ENCODE data around the gene AP5M1. TPM values are rescaled to one million over a fixed set of nuclear protein-coding genes. Genes with fewer than 3 reads are reported as not detected.

Gene AP5M1
- total and polyA plus RNA-seq, 2 of the 13 experiments (the other 11 are each of a cell fraction or from before 2014, with no cell fraction given), result 14.8 to 35.0 TPM

DNA sequence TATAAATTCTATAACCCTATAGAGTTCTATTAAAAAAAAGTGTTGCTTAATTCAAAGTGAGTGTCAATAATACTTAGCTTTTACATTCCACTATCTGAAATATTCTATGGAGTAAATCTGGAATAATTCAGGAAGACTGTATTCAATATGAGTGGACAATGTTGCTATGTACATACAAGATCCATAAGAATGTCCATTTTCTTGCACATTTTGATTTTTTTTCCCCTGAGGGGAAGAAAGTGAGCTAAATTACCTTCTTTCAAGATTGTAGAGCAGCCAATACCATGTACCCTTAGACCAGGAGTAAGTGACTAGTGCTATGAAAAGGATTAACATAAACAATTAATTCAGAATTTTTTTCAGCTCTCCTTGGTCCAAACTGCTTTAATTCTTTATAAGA is 25.5 kb upstream of the AP5M1 start:
- no peak overlapping the region for H3K4me3 ChIP-seq (replicated peaks in 1 of 3; ENCODE audit: insufficient read depth in 1 of 3, low read depth in 2 of 3, low read length in 3 of 3)
- H3K79me2 ChIP-seq (ENCODE audit: insufficient read depth, low read length), result no peaks in the 10 kb centered on the region
- no peaks in the 10 kb centered on the region for H3K4me1 ChIP-seq (ENCODE audit: insufficient read depth, low read length)
- no peak for ATAC-seq
- no peak overlapping the region for H2AFZ ChIP-seq (ENCODE audit: low read length)
- H3K27ac ChIP-seq (ENCODE audit: extremely low read length, insufficient read depth, low read length), result no peak overlapping the region
- no peak overlapping the region for H3K9ac ChIP-seq (ENCODE audit: insufficient read depth, low read depth, low read length)
- no peak overlapping the region for H3K4me2 ChIP-seq (ENCODE audit: low read depth, low read length)
- peaks cover 0 to 11% of the 10 kb centered on the region in 2 experiments; a peak in 1 of 5 replicates for H3K36me3 ChIP-seq (replicated peaks in 1 of 2; ENCODE audit: control insufficient read depth in 1 of 2, insufficient read depth in 2 of 2, low read length in 2 of 2)
- no peaks in the 10 kb centered on the region for H3K9me3 ChIP-seq (ENCODE audit: low read length)
- no peaks in the 10 kb centered on the region for H3K27me3 ChIP-seq (ENCODE audit: control insufficient read depth in 1 of 2, insufficient read depth in 2 of 2, low read length in 2 of 2)
- no peak for DNase-seq (ENCODE audit: low spot score)
- in situ Hi-C loops (cut with HindIII; ENCODE audit: extremely low pct_ligation_motif_present, low pct_unique_long_range_greater_than_20kb) (no loop called here), intact Hi-C loops (cut with micrococcal nuclease; ENCODE audit: unreplicated experiment) (no loop called here)
- BruUV-seq (replicated peaks), result no TSS peak
- CTCF ChIA-PET (ENCODE audit: low intra/inter-chr PET ratio, low total read pairs), result no interaction called here
- FAIRE-seq, result no peak
- no peak for TF ChIP-seq EED (CRISPR knock-in tag; IDR thresholded peaks at IDR 0.05)
- TF ChIP-seq ZNF264 (CRISPR knock-in tag; IDR thresholded peaks at IDR 0.05), result no peak
- no peak for TF ChIP-seq ZNF446 (CRISPR knock-in tag; IDR thresholded peaks at IDR 0.05)
- TF ChIP-seq DPF2 (CRISPR knock-in tag; IDR thresholded peaks at IDR 0.05; ENCODE audit: borderline replicate concordance, low read depth), result no peak
- TF ChIP-seq ZKSCAN8 (CRISPR knock-in tag; IDR thresholded peaks at IDR 0.05; ENCODE audit: borderline replicate concordance), result no peak
- TF ChIP-seq, protein P1, sequence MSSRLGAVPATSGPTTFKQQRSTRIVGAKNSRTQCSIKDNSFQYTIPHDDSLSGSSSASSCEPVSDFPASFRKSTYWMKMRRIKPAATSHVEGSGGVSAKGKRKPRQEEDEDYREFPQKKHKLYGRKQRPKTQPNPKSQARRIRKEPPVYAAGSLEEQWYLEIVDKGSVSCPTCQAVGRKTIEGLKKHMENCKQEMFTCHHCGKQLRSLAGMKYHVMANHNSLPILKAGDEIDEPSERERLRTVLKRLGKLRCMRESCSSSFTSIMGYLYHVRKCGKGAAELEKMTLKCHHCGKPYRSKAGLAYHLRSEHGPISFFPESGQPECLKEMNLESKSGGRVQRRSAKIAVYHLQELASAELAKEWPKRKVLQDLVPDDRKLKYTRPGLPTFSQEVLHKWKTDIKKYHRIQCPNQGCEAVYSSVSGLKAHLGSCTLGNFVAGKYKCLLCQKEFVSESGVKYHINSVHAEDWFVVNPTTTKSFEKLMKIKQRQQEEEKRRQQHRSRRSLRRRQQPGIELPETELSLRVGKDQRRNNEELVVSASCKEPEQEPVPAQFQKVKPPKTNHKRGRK (CRISPR knock-in tag; IDR thresholded peaks at IDR 0.05), result no peak
- TF ChIP-seq, protein P2, sequence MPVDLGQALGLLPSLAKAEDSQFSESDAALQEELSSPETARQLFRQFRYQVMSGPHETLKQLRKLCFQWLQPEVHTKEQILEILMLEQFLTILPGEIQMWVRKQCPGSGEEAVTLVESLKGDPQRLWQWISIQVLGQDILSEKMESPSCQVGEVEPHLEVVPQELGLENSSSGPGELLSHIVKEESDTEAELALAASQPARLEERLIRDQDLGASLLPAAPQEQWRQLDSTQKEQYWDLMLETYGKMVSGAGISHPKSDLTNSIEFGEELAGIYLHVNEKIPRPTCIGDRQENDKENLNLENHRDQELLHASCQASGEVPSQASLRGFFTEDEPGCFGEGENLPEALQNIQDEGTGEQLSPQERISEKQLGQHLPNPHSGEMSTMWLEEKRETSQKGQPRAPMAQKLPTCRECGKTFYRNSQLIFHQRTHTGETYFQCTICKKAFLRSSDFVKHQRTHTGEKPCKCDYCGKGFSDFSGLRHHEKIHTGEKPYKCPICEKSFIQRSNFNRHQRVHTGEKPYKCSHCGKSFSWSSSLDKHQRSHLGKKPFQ (CRISPR knock-in tag; IDR thresholded peaks at IDR 0.05; ENCODE audit: insufficient replicate concordance), result no peak
- no peak for TF ChIP-seq MEIS1 (CRISPR knock-in tag; IDR thresholded peaks at IDR 0.05; ENCODE audit: borderline replicate concordance)
- TF ChIP-seq JDP2 (CRISPR knock-in tag; IDR thresholded peaks at IDR 0.05; ENCODE audit: borderline replicate concordance), result no peak
- TF ChIP-seq ZFP36L1 (CRISPR knock-in tag; IDR thresholded peaks at IDR 0.05), result no peak
- TF ChIP-seq ZNF431 (CRISPR knock-in tag; IDR thresholded peaks at IDR 0.05; ENCODE audit: borderline replicate concordance, low read depth), result no peak
- TF ChIP-seq TARDBP (CRISPR knock-in tag; IDR thresholded peaks at IDR 0.05), result no peak
- TF ChIP-seq AHR (CRISPR knock-in tag; IDR thresholded peaks at IDR 0.05), result no peak
- TF ChIP-seq CENPT (CRISPR knock-in tag; IDR thresholded peaks at IDR 0.05; ENCODE audit: low read depth), result no peak
- TF ChIP-seq HES4 (CRISPR knock-in tag; IDR thresholded peaks at IDR 0.05; ENCODE audit: borderline replicate concordance), result no peak
- no peak for TF ChIP-seq RFXAP (CRISPR knock-in tag; IDR thresholded peaks at IDR 0.05; ENCODE audit: borderline replicate concordance)
- H4K20me1 ChIP-seq (ENCODE audit: insufficient read depth, low read length), result no peaks in the 10 kb centered on the region
- POLR2A ChIA-PET, result no interaction called here
